GM18502 (cell line): ENCODE measurements around the gene ARHGEF37.
"Not testable (repeated sequence)": the region's sequence is repeated elsewhere in the genome, so short reads cannot be mapped to it uniquely, and the experiment has no call there.

Source experiments
- ATAC-seq: cut with Tn5 transposase; IDR thresholded peaks from one replicate; pipeline ENCODE4 v1.9.1; 2021; ENCODE audit warnings: mild to moderate bottlenecking; ENCODE audit not compliant: unreplicated experiment, poor library complexity

ARHGEF37 gene

DNA sequence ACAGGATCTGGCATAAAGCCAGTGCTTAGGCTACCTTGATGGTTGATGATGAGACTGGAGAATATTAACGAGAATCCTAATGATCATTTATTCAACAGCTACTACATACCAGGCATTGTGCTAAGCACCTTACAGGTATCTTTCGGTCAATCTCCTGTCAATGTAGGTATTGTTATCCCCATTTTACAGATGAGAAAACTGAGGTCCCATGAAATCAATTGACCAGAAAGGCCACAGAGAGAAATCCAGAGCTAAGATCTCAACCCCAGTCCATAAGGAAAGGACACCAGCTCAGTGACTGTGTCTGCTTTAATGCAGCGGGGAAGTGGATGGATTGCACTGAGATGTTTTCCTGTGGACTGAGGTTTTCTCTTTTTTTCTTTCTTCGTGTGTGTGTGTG lies 63.3 kb downstream of the ARHGEF37 start:
- ATAC-seq = no peak

GRCh38 chr5:149645236-149645635 lies 63.9 kb downstream of the ARHGEF37 start:
- ATAC-seq = no peak

GRCh38 chr5:149645725-149646124 lies 64.4 kb downstream of the ARHGEF37 start:
- no peak for ATAC-seq

GRCh38 chr5:149646564-149646963 lies 65.3 kb downstream of the ARHGEF37 start:
- no peak for ATAC-seq

DNA sequence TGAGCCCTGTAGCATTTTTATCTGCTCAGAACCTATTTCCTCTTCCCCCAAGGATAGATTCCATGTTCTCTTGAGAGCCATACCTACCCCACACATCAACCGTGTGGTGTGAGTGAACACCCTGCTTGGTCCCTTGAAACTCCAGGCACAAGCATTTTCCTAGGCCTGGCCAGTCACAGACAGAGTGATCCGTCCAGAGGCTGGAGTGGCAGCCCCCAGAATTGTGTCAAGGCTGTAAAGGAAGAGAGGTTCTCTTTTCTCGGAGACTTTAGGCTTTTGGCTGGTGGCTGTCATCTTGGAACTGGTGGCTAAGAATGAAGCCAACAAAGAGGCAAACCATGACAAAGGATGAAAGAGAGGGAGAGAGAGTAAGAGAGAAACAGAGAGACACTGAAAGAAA lies 66.0 kb downstream of the ARHGEF37 start:
- no peak for ATAC-seq

DNA sequence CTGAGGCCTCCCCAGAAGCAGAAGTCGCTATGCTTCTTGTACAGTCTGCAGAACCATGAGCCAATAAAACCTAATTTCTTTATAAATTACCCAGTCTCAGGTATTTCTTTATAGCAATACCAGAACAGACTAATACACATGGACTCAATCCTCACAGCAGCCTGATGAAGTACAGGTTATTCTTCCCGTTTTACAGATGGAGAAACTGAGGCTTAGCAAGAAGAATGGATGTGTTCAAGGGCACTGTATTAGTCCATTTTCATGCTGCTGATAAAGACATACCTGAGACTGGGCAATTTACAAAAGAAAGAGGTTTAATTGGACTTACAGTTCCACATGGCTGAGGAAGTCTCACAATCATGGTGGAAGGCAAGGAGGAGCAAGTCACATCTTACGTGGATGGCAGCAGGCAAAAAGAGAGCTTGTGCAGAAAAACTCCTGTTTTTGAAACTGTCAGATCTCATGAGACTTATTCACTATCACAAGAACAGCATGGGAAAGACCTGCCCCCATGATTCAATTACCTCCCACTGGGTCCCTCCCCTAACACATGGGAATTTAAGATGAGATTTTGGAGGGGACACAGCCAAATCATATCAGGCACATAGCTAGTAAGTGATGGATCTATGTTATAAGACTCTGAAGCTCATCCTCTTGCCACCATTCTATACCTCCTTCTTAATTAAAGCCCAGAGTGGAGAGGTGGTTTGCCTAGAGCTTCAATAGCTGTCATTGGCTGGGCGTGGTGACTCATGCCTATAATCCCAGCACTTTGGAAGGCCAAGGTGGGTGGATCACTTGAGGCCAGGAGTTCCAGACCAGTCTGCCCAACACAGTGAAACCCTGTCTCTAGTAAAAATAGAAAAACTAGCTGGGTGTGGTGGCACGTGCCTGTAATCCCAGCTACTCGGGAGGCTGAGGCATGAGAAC lies 67.4 kb downstream of the ARHGEF37 start:
- not testable (repeated sequence) for ATAC-seq

GRCh38 chr5:149649730-149650129 lies 68.4 kb downstream of the ARHGEF37 start:
- ATAC-seq = not testable (repeated sequence)

GRCh38 chr5:149651686-149652085 lies 70.4 kb downstream of the ARHGEF37 start:
- ATAC-seq = no peak

DNA sequence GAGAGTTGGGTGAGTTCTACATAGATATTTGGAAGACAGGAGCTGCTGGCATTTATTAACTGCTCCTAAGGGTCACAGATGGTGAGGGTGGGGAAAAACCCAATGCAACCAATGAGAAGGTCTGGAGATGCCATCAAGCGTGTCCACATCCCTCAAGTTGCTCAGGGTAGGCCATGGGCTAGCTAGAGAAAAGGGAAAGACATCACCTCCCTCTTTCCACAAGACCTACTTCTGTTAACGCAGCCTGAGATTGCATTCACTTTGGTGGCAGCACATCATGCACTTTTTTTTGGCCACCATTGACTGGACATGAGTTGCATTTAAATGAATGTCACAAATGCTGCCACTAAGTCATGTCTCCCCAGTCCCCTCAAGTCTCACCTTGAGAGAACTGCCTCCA lies 71.4 kb downstream of the ARHGEF37 start:
- no peak for ATAC-seq

GRCh38 chr5:149654231-149654630 lies 72.9 kb downstream of the ARHGEF37 start:
- no peak for ATAC-seq

GRCh38 chr5:149654883-149655505 lies 73.7 kb downstream of the ARHGEF37 start:
- no peak for ATAC-seq

DNA sequence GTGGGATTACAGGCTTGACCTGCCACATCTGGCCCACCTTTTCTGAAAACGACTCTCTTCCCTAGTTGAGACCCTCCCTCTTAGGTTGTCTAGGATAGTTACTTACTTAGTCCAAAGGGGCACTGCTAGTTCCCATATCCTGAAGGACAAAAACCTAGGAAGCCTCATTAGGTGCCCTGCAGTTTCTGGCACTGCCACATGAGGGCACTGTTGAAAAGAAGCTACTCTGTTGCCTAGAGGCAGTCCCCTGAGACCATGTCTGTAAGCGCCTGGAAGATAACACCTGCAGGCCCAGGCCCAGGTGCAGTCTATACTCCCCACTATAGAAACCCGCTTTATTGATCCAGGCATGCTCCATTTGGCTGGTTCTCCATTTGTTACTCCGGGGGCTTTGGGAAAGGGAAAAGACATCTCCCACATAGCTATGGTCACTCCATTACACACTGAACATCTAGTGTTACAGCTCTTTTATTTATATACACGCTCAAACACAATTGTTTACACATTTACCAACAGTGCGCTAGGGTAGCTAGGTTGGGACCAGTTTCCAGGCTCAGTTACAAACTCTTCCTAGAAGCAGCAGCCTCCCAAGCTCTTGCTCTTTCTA lies 75.4 kb downstream of the ARHGEF37 start:
- ATAC-seq = no peak

DNA sequence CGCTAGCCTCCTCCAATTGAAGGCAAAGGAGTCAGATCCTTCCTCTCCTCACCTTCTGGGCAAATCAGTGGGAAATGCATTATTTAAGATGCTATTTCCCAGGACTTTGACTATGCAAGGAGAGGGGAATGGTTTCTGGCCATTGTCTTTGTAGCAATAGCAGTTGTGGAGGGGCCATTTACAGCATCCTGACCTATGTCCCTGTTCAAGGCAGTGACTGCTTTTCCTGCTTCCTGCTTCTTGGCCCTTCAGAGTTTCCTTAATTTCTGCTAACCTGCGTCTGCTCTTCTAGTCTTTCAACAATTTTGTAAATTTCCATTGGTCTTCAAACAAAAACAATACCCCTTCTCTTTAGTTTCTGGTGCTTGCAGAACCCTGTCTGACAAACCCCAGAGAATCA lies 76.0 kb downstream of the ARHGEF37 start:
- ATAC-seq = no peak

- ATAC-seq = no peak
These were observed 77.0 kb downstream of the ARHGEF37 start for GRCh38 chr5:149658299-149658698.

GRCh38 chr5:149664083-149664482 lies 82.8 kb downstream of the ARHGEF37 start:
- ATAC-seq = no peak

GRCh38 chr5:149664666-149665415 lies 83.5 kb downstream of the ARHGEF37 start:
- ATAC-seq = no peak

GRCh38 chr5:149665416-149666175 lies 84.3 kb downstream of the ARHGEF37 start:
- no peak for ATAC-seq

DNA sequence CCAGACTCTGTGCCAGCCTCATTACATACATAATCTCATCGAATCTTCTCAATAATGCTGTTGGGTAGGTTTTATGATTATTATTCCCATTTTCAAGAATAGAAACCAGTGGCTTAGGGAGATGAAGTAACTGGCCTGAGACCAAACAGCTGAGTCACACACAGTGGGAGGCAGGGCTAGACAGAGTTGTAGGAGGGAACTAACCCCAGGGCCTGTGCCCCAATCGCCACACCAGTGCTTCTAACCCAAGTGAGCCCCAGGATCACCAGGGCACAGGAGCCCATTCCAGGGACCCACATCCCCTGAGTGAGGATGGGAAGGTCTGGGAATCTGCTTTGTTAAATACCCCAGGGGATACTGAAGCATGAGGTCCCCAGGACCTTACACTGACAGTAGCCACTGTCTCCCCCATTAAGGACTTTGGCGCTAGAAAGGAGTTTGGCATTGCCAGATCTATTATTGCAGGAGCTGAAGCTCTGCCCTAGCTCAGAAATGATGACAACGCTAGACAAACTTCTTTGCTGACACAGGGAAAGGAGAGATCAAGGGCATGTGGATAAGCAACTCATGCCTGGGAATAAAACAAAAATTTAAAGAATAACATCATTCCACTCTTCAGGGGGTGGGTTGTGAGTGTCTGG lies 85.0 kb downstream of the ARHGEF37 start:
- ATAC-seq = no peak

DNA sequence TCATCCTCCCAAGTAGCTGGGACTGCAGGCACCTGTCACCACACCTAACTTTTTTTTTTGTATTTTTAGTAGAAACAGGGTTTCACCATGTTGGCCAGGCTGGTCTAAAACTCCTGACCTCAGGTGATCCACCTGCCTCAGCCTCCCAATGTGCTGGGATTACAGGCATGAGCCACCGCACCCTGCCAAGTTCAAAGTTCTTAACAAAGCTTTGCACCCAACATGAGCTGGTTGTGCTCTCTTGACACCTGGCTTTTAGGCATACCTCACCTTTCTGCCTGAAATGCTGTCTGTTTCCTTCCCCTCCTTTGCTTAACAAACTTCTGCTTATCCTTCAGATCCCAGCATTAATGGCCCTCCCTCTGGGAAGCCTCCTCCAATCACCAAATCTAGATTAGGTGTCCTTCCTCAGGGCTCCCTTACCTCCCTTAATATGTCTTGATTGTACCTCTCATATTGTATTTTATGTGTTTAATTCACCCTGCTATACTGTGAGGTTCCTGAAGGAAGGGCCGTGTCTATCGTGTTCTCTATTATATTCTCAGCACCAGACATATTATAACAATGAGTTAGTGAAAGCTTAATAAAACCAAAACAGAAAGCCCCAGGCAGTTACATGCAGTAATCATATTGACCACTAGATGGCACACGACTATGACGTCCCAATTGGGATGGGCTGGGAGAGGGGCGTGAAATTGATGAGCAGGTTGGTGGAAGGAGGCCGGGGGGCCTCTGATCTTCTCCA lies 86.0 kb downstream of the ARHGEF37 start:
- ATAC-seq = peak; percentile 62
